Astrocyte (in vitro differentiated cells and primary cell): Measurements from ENCODE around the gene MOGAT3. TPM values are rescaled to one million over a fixed set of nuclear protein-coding genes. Genes with fewer than 3 reads are reported as not detected.

Source experiments
- DNase-seq: peaks from one replicate; pipeline ENCODE4 v3.0.0-alpha.2; 2010; ENCODE audit warnings: low read depth
- FAIRE-seq: peaks from 2 replicates; lab custom pipeline; 2011; peaks lifted over from hg19 to GRCh38; lab: Jason Lieb, UNC
- H2AFZ ChIP-seq: 2 replicates; pipeline ENCODE4 v1.6.0; 2012; ENCODE audit warnings: low read depth, low read length, inconsistent platforms
- H3K27ac ChIP-seq: 2 replicates; pipeline ENCODE4 v1.5.1; 2011; ENCODE audit warnings: low read depth, low read length, inconsistent platforms
- H3K27me3 ChIP-seq: 2 replicates; pipeline ENCODE4 v1.6.0; 2011; ENCODE audit warnings: low read length, inconsistent platforms; ENCODE audit not compliant: insufficient read depth
- H3K36me3 ChIP-seq: 2 replicates; pipeline ENCODE4 v1.5.1; 2011; ENCODE audit warnings: low read length, inconsistent platforms; ENCODE audit not compliant: insufficient read depth
- H3K4me1 ChIP-seq: 2 replicates; pipeline ENCODE4 v1.5.1; 2011; ENCODE audit warnings: low read length, inconsistent platforms; ENCODE audit not compliant: insufficient read depth
- H3K4me2 ChIP-seq: 2 replicates; pipeline ENCODE4 v1.6.0; 2012; ENCODE audit warnings: low read length, inconsistent platforms
- H3K4me3 ChIP-seq: 2 replicates; pipeline ENCODE4 v1.5.1; 2011; ENCODE audit warnings: low read depth, mild to moderate bottlenecking, low read length, inconsistent platforms; ENCODE audit not compliant: insufficient read depth
- H3K79me2 ChIP-seq: 2 replicates; pipeline ENCODE4 v1.6.0; 2012; ENCODE audit warnings: mild to moderate bottlenecking, low read length, inconsistent platforms; ENCODE audit not compliant: insufficient read depth
- H3K9ac ChIP-seq: 2 replicates; pipeline ENCODE4 v1.6.0; 2012; ENCODE audit warnings: mild to moderate bottlenecking, low read length, inconsistent platforms
- H3K9me3 ChIP-seq: 2 replicates; pipeline ENCODE4 v1.5.1; 2012; ENCODE audit warnings: low read depth, mild to moderate bottlenecking, low read length, inconsistent platforms; ENCODE audit not compliant: insufficient read depth
- H4K20me1 ChIP-seq: 2 replicates; pipeline ENCODE4 v1.6.0; 2012; ENCODE audit warnings: low read length, inconsistent platforms; ENCODE audit not compliant: insufficient read depth
- H3K27ac Mint-ChIP-seq: one replicate; pipeline ENCODE4 v1.8.0; 2021; ENCODE audit warnings: mild to moderate bottlenecking, mixed read lengths; ENCODE audit not compliant: unreplicated experiment
- H3K27me3 Mint-ChIP-seq: one replicate; pipeline ENCODE4 v1.8.0; 2021; ENCODE audit warnings: low read depth, mixed read lengths; ENCODE audit not compliant: unreplicated experiment
- H3K36me3 Mint-ChIP-seq: one replicate; pipeline ENCODE4 v1.8.0; 2021; ENCODE audit warnings: low read depth, mixed read lengths; ENCODE audit not compliant: unreplicated experiment
- H3K4me1 Mint-ChIP-seq: one replicate; pipeline ENCODE4 v1.8.0; 2021; ENCODE audit warnings: low read depth, mixed read lengths; ENCODE audit not compliant: unreplicated experiment
- H3K4me3 Mint-ChIP-seq: one replicate; pipeline ENCODE4 v1.8.0; 2021; ENCODE audit warnings: mild to moderate bottlenecking, moderate library complexity, mixed read lengths; ENCODE audit not compliant: unreplicated experiment
- H3K9me3 Mint-ChIP-seq: one replicate; pipeline ENCODE4 v1.8.0; 2021; ENCODE audit warnings: mild to moderate bottlenecking, mixed read lengths; ENCODE audit not compliant: unreplicated experiment
- CTCF ChIP-seq: IDR thresholded peaks from 2 replicates; pipeline ENCODE4 v1.5.1; 2011; ENCODE audit warnings: low read depth, mild to moderate bottlenecking, inconsistent platforms, low read length, moderate library complexity; ENCODE audit not compliant: insufficient read depth
- EZH2 ChIP-seq: IDR thresholded peaks from 2 replicates; pipeline ENCODE4 v1.6.1; 2012; ENCODE audit warnings: mild to moderate bottlenecking, low read length, inconsistent platforms; ENCODE audit not compliant: insufficient read depth
- total RNA-seq: library from RNA; stranded (reverse); gene quantifications from 2 replicates; pipeline ENCODE4 v1.2.1, GENCODE V29; 2021

Gene MOGAT3
- total RNA-seq, 1 donor from 2014 or later = not detected

- no peak overlapping the region for H3K27ac Mint-ChIP-seq
- no peak overlapping the region for H2AFZ ChIP-seq
- H3K9me3 Mint-ChIP-seq = no peaks in the 10 kb centered on the region
- FAIRE-seq (no peak), DNase-seq (no peak)
- peaks cover 5% of the 10 kb centered on the region for H3K4me1 Mint-ChIP-seq
- H3K27me3 ChIP-seq = no peaks in the 10 kb centered on the region
- no peaks in the 10 kb centered on the region for H3K27me3 Mint-ChIP-seq
- H3K36me3 ChIP-seq = no peaks in the 10 kb centered on the region
- H4K20me1 ChIP-seq = peaks cover 50% of the 10 kb centered on the region
- H3K9ac ChIP-seq = no peak overlapping the region
- TF ChIP-seq CTCF (peak; percentile 15), EZH2 (no peak)
- no peak overlapping the region for H3K4me2 ChIP-seq
- H3K9me3 ChIP-seq = no peaks in the 10 kb centered on the region
- no peaks in the 10 kb centered on the region for H3K79me2 ChIP-seq
- H3K36me3 Mint-ChIP-seq = peaks cover 16% of the 10 kb centered on the region
- H3K4me3 ChIP-seq = no peak overlapping the region
- H3K4me3 Mint-ChIP-seq = no peak overlapping the region
- H3K4me1 ChIP-seq = peaks cover 9% of the 10 kb centered on the region
- H3K27ac ChIP-seq = no peak overlapping the region
Observed at GRCh38 chr7:101235050-101235449, 34.2 kb upstream of the MOGAT3 start.

GRCh38 chr7:101234636-101235035 is 33.8 kb upstream of the MOGAT3 start:
- Mint-ChIP-seq H3K4me3 (no peak overlapping the region), H3K4me1 (peaks cover 5% of the 10 kb centered on the region), H3K9me3 (no peaks in the 10 kb centered on the region), H3K27ac (no peak overlapping the region), H3K27me3 (no peaks in the 10 kb centered on the region), H3K36me3 (peaks cover 16% of the 10 kb centered on the region)
- Histone ChIP-seq H3K4me2 (no peak overlapping the region), H3K9ac (no peak overlapping the region), H3K36me3 (no peaks in the 10 kb centered on the region), H3K27ac (no peak overlapping the region), H3K4me1 (peaks cover 9% of the 10 kb centered on the region), H2AFZ (no peak overlapping the region), H4K20me1 (peaks cover 47% of the 10 kb centered on the region), H3K27me3 (no peaks in the 10 kb centered on the region), H3K9me3 (no peaks in the 10 kb centered on the region), H3K79me2 (no peaks in the 10 kb centered on the region), H3K4me3 (no peak overlapping the region)
- FAIRE-seq (no peak), DNase-seq (no peak)
- TF ChIP-seq CTCF (no peak), EZH2 (no peak)

GRCh38 chr7:101233907-101234547 is 33.2 kb upstream of the MOGAT3 start:
- Histone ChIP-seq H3K36me3 (peaks cover 3% of the 10 kb centered on the region), H3K27me3 (no peaks in the 10 kb centered on the region), H3K9me3 (no peaks in the 10 kb centered on the region), H3K9ac (no peak overlapping the region), H2AFZ (no peak overlapping the region), H4K20me1 (peaks cover 45% of the 10 kb centered on the region), H3K4me2 (no peak overlapping the region), H3K4me1 (peaks cover 9% of the 10 kb centered on the region), H3K79me2 (no peaks in the 10 kb centered on the region), H3K27ac (no peak overlapping the region), H3K4me3 (no peak overlapping the region)
- no peaks in the 10 kb centered on the region for H3K27me3 Mint-ChIP-seq
- no peaks in the 10 kb centered on the region for H3K9me3 Mint-ChIP-seq
- FAIRE-seq = no peak
- DNase-seq = no peak
- TF ChIP-seq EZH2 = no peak
- TF ChIP-seq CTCF = no peak
- no peak overlapping the region for H3K27ac Mint-ChIP-seq
- H3K36me3 Mint-ChIP-seq = peaks cover 18% of the 10 kb centered on the region
- peaks cover 5% of the 10 kb centered on the region for H3K4me1 Mint-ChIP-seq
- H3K4me3 Mint-ChIP-seq = no peak overlapping the region
